Progenitor cell of endocrine pancreas (in vitro differentiated cells): Measurements from ENCODE around the gene UGT1A3. TPM values are rescaled to one million over a fixed set of nuclear protein-coding genes. Genes with fewer than 3 reads are reported as not detected.
"Not testable (repeated sequence)": the region's sequence is repeated elsewhere in the genome, so short reads cannot be mapped to it uniquely, and the experiment has no call there.

Experiments
- DNase-seq: peaks from one replicate; pipeline ENCODE4 v3.0.0; 2021; ENCODE audit warnings: low spot score; ENCODE audit not compliant: unreplicated experiment
- H3K27ac Mint-ChIP-seq: 2 replicates; pipeline ENCODE4 v1.8.0; 2021; ENCODE audit warnings: mild to moderate bottlenecking, moderate library complexity, mixed read lengths
- H3K27me3 Mint-ChIP-seq: 2 replicates; pipeline ENCODE4 v1.8.0; 2021; ENCODE audit warnings: mixed read lengths
- H3K36me3 Mint-ChIP-seq: 2 replicates; pipeline ENCODE4 v1.8.0; 2022; ENCODE audit warnings: mixed read lengths; ENCODE audit not compliant: insufficient read depth
- H3K4me1 Mint-ChIP-seq: 2 replicates; pipeline ENCODE4 v1.8.0; 2021; ENCODE audit warnings: low read depth, mixed read lengths
- H3K4me3 Mint-ChIP-seq: 2 replicates; pipeline ENCODE4 v1.8.0; 2021; ENCODE audit warnings: low read depth, mild to moderate bottlenecking, moderate library complexity, mixed read lengths
- H3K9me3 Mint-ChIP-seq: 2 replicates; pipeline ENCODE4 v1.8.0; 2021; ENCODE audit warnings: low read depth, mixed read lengths
- CTCF ChIP-seq: fragments of 200-600 bp; sonication (generic); IDR thresholded peaks from one replicate; pipeline ENCODE4 v1.5.0; 2021; ENCODE audit warnings: antibody characterized with exemption, mild to moderate bottlenecking; ENCODE audit not compliant: unreplicated experiment
- total RNA-seq: library from RNA; stranded (reverse); gene quantifications from 2 replicates; pipeline ENCODE4 v1.2.1, GENCODE V29; 2021

UGT1A3 gene
- total RNA-seq, 1 donor from 2014 or later: not detected

GRCh38 chr2:233700028-233700635, 28.7 kb upstream of the UGT1A3 start:
- Mint-ChIP-seq H3K9me3 (peaks cover 11% of the 10 kb centered on the region), H3K4me3 (no peak overlapping the region), H3K36me3 (no peaks in the 10 kb centered on the region), H3K27ac (peak overlapping the region; percentile 56), H3K27me3 (no peaks in the 10 kb centered on the region), H3K4me1 (no peaks in the 10 kb centered on the region)
- TF ChIP-seq CTCF: no peak
- no peak for DNase-seq

GRCh38 chr2:233700842-233701241, 28.0 kb upstream of the UGT1A3 start:
- DNase-seq, H3K4me3 Mint-ChIP-seq, H3K4me1 Mint-ChIP-seq, H3K27me3 Mint-ChIP-seq, H3K36me3 Mint-ChIP-seq: not testable (repeated sequence)
- Mint-ChIP-seq H3K9me3 (peaks cover 11% of the 10 kb centered on the region), H3K27ac (peak overlapping the region; percentile 79)

DNA sequence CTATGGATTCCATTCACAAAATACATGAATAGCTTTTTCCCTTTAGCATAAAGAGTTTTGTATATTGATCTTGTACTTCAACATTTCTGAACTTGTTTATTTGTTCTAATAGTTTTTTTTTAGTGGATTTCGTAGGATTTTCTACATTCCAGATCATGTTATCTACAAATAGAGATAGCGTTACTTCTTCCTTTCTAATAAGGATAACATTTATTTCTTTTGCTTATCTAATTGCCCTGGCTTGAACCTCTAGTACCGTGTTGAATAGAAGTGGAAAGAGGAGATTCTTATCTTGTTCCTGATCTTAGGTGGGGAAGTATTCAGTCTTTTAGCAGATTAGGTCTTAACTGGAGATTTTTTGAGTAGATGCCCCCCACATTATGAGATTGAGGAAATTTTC, 26.6 kb upstream of the UGT1A3 start:
- no peak overlapping the region for H3K27ac Mint-ChIP-seq
- peaks cover 11% of the 10 kb centered on the region for H3K9me3 Mint-ChIP-seq
- no peak for TF ChIP-seq CTCF

DNA sequence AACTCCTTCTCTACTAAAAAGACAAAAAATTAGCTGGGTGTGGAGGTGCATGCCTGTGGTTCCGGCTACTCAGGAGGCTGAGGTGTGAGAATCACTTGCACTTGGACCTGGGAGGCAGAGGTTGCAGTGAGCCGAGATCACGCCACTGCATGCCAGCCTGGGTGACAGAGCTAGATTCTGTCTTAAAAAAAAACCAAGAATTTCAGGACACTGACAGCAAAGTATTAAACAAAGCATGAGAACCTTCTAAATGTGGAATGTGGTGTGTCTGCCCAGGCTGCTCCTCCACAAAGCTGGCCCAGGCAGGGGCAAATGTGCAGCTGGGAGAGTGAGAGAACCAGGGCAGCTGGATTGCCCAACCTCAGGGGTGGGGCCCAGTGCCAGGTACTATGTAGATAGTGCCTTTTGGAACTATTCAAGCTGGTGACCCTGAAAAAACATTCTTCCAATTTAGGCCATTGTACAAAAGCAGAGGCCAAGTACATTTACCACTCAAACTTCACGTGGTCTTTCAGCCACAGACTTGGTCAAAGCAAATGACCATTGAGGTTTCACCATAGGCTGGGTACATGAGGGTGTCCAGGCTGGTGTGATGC, 22.8 kb upstream of the UGT1A3 start:
- TF ChIP-seq CTCF: no peak
- Mint-ChIP-seq H3K36me3 (no peaks in the 10 kb centered on the region), H3K27me3 (no peaks in the 10 kb centered on the region), H3K27ac (no peak overlapping the region), H3K9me3 (peaks cover 11% of the 10 kb centered on the region), H3K4me3 (no peak overlapping the region), H3K4me1 (peaks cover 5% of the 10 kb centered on the region)
- no peak for DNase-seq

More for the DNA sequence above, 26.6 kb upstream of the UGT1A3 start:
- Mint-ChIP-seq H3K4me3 (no peak overlapping the region), H3K4me1 (no peaks in the 10 kb centered on the region), H3K36me3 (no peaks in the 10 kb centered on the region), H3K27me3 (no peaks in the 10 kb centered on the region)
- DNase-seq: no peak

DNA sequence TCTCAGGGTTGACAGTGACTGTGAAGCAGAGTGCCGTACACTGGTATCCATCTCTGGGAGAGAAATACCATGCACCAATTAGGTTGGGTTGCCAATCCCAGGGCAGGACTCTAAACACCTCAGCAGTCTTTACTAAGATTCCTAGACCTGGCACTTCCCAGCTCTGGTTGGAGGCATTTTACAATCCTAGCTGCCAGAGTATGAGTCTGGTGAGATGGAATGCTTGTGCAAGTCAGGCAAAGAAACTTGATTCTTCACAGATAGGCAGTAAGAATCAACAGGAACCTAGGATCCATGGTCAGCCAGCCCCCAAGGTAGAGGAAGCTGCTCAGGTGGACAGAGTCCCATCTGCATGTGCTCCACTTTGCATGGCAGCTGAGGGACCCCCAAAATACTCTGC, 22.1 kb upstream of the UGT1A3 start:
- H3K36me3 Mint-ChIP-seq: no peaks in the 10 kb centered on the region
- H3K9me3 Mint-ChIP-seq: peaks cover 7% of the 10 kb centered on the region
- peaks cover 9% of the 10 kb centered on the region for H3K4me1 Mint-ChIP-seq
- H3K27ac Mint-ChIP-seq: no peak overlapping the region
- TF ChIP-seq CTCF: no peak
- no peak overlapping the region for H3K4me3 Mint-ChIP-seq
- DNase-seq: no peak
- H3K27me3 Mint-ChIP-seq: no peaks in the 10 kb centered on the region
